HG02870 (cell line): ENCODE data around the gene EVC.

Experiments
- ATAC-seq: cut with Tn5 transposase; IDR thresholded peaks from one replicate; pipeline ENCODE4 v1.9.1; 2021; ENCODE audit warnings: mild to moderate bottlenecking, moderate library complexity; ENCODE audit not compliant: unreplicated experiment

The EVC gene

GRCh38 chr4:5710961-5711478 is at the start of gene EVC:
Gene EVC (plus strand): TSS chr4:5711201. CDS start chr4:5711381, 180 bp downstream.
- no peak for ATAC-seq

- ATAC-seq = no peak
These were observed 49.8 kb upstream of the EVC start for GRCh38 chr4:5661237-5661636.

DNA sequence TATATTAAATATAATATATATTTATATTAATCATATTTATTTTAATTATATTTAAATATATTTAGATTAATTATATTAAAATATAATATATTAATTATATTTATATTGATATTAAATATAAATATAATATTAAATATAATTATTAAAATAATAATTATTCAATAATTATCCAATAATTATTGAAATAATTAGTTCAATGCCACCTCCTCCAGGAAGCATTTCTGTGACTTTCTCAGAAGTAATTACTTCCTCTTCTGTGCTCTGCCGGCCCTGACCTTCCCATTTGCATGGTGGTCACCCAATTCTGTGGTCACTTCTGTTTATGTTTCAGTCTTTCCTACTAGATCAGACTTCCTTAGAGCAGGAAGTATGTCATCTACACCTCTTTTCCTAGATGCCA is 48.4 kb upstream of the EVC start:
- ATAC-seq = no peak

DNA sequence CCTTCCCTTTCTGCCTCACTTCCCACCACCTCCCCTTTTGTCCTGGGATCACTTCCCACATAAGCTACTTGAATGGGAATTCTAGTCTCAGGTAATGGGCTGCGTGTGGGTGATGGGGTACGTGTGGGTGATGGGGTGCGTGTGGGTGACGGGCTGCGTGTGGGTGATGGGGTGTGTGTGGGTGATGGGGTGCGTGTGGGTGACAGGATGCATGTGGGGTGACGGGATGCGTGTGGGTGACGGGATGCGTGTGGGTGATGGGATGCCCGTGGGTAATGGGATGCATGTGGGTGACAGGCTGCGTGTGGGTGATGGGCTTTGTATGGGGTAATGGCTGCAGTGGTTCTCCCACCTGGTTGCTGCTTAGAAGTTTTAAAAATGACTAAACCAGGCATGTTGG is 46.2 kb upstream of the EVC start:
- ATAC-seq = no peak

- ATAC-seq = no peak
These were observed 44.3 kb upstream of the EVC start for GRCh38 chr4:5666741-5667140.

DNA sequence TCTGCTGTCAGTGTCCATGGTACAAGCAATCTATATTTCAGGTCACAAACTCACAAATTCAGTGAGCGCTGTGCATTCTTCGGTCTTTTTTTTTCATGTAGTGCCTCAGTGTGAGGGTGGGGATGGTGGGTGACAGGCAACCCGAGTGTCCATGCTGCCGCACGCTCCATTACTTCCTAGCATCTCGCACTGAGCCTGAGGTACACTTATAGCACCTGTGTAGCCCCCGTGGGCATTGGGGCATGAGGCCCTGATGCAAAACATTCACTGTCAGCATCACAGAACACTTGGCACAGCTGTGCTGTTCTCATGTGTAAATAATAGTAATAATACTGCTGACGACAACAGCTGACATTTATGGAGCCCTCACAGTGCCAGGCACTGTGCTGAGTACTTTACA is 34.2 kb upstream of the EVC start:
- no peak for ATAC-seq

DNA sequence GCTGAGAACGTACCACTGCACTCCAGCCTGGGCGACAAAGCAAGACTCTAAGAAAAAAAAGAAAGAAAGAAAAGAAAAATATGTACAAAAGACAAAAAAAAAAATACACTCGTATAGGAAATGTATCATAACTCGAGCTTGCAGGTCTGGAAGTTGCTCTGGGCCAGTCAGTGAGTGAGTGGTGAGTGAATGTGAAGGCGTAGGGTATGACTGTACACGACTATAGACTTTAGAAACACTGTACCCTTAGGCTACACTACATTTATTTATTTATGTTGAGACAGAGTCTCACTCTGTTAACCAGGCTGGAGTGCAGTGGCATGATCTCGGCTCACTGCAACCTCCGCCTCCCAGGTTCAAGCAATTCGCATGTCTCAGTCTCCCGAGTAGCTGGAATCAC is 32.0 kb upstream of the EVC start:
- no peak for ATAC-seq

- no peak for ATAC-seq
These were observed 27.4 kb upstream of the EVC start for GRCh38 chr4:5683566-5683965.

DNA sequence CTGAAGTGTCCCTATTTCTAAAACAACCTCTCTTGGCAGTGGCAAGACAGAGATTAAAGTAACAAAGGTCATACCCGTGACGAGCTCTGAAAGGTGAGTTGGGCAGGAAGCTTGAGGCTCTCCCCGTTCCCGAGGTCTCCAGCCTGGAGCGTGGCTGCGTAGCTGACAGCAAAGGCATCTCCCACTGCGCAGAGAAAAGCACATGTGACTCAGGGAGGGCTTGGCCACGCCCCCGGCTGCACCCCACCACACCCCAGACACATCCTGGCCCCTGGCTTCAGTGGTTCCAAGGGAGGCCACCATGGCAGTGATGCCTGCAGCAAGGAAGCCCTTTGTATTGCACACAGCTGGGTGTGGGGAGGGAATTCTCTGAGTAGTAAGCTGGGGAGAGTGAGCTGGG is 25.7 kb upstream of the EVC start:
- ATAC-seq = no peak

DNA sequence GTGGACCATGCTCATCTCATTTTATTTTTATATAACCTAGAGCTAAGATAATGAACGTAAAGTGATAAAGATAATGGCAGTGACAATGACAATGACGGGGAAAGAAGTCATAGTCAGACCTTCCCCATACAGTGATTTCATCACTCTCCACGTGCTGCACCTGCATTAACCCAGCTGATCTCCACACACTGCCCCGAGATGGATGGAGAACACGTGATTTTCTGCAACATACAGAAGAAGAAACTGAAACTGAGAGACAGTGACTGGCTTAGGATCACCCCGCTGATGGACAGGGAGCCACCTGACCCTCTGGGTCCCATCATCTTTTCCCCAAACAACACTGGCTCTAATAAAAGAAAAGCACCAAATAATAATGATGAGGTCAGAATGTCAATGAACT is 24.7 kb upstream of the EVC start:
- ATAC-seq = no peak

DNA sequence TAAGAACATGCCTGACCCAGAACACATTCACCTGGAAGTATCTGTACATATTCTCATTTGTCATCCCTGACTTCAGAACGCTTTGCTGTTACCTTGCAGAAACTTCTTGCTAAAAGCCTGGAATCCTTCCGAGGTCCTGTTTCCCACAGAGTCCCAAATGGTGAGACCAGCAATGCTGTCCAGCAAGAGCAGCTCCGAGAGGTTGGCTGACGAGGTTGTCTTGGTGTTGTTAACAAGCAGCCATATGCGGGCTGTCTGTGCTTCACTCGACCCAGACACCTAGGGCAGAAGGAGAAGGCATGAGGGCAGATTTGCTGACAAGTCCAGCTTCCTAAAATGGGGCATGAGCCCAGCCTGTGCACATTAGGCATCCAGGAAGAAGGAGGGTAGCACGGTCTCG is 21.9 kb upstream of the EVC start:
- ATAC-seq = no peak

- no peak for ATAC-seq
These were observed 19.4 kb upstream of the EVC start for GRCh38 chr4:5691491-5692132.

GRCh38 chr4:5693871-5694270 is 17.1 kb upstream of the EVC start:
- ATAC-seq = no peak

GRCh38 chr4:5696341-5696740 is 14.7 kb upstream of the EVC start:
- no peak for ATAC-seq

- ATAC-seq = no peak
These were observed 10.5 kb upstream of the EVC start for GRCh38 chr4:5700459-5700858.

DNA sequence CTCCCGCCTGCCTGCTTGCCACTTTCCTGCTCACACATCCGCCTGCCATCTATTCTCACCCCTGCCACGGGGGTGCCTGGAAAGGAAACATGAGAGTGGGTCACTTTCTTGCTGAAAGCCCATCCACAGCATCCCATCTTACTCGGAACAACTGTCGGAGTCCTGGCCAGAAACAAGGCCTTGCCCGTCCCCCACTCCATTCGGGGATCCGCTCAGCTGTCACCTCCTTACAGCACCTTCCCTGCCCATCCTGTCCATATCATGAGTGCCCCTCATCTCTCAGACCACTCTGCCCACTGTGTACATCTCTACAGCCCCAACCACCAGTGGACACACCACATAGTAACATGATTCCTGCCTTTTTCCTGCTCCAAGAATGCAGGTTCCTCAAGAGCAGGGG is 9.0 kb upstream of the EVC start:
- no peak for ATAC-seq

- ATAC-seq = no peak
These were observed 7.2 kb upstream of the EVC start for GRCh38 chr4:5703831-5704230.

GRCh38 chr4:5704276-5704675 is 6.7 kb upstream of the EVC start:
- ATAC-seq = no peak

GRCh38 chr4:5705647-5706320 is 5.2 kb upstream of the EVC start:
- ATAC-seq = no peak

DNA sequence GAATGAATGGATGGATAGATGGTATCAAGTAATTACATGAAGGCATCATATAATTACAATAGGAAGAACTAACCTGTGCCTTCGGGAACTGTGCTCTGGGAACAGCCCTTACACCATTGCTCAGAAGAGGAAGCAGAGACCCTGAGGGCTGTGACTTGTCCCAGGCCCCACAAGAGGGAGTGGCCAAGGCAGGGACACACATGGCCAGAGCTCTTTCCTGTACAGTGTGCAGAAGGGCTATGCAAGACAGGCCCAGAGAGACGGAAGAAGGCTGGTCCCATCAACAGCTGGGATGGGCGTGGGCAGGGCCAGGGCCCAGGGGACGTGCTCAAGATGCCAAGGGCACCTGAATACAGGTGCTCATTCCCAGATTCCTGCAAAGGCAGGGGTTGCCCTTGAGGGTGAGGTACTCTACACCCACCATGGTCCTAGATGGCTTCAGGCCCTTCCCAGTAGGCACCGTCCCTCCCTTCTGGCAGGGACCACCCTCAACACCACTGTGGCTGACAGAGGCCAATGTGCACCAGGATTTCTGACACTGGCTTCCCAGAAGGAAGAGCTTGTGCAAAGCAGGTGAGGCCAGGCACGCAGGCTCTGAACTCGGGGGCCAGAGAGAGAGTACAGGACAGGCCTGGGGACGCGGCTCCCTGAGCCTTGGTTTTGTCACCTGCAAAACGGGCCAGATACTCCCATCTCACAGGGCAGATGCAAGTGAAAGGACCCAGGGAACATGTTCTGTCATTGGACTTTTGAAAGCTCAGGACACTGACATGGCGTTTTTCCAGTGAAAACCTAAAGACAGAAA is 4.3 kb upstream of the EVC start:
- ATAC-seq = no peak

DNA sequence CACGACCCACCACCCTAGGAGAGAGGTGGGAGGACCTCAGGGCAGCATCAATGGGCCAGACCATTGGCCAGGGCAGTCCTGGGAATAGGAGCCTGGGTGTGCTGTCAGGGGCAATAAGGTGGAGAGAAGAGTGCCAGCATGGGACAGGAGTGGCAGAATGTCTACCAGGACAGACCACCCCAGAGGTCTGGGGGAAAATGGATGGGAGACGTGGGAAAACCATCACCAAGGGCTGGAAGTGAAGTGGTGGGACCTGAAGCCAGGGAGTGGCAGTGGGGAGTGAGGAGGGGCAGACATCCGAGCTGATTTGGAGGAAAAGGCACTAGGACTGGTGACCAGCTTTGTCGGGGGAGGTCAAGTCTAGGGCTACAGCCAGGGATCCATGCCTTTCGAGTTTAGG is 3.6 kb upstream of the EVC start:
- no peak for ATAC-seq
